Measurements from ENCODE around the gene PBX1. TPM values are rescaled to one million over a fixed set of nuclear protein-coding genes. Genes with fewer than 3 reads are reported as not detected.

PBX1 gene
- total RNA-seq, 1 experiment from 2014 or later = 9.8 TPM

DNA sequence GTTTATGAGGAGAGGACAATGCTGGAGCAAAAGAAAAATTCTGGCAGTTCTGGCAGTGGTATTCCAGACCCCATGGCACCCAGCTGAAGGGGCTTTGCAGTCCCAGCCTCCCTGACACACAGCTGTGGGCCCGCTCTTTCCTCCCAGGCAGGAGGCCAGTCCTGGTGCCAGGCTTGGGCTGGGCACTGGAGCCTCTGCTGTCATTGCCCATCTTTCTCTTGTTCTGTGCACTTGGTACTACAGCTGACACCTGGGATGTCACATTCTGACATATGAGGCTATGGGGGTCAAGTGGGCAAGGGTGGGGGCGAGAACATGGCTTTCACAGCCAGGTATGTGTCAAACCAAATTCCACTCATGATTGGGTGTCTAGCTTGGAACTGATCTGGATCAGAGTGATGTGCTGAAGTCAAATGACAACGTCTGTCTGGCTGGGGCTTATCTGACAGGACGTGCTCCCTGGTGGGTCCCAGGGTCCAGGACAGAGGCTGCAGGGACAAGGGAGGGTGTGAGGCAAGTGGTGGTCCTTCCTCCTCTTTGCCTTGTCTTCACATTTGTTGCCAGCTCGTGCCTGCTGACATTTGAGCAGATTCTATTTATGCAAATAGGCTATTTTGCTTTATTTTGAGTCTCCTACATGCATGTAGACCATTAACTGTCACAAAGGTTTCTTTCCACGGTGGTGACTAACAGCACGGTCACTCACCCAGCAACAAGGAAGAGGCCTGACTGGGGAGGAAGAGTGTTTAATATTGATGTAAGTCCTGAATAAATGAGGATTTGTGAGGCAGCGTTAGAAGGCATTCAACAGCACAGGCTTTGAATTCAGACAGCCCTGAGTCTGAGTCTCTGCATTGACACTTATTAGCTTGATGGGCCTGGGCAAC is 336.3 kb downstream of the PBX1 start:
- POLR2A ChIA-PET (ENCODE audit: unreplicated experiment) = no interaction called here

DNA sequence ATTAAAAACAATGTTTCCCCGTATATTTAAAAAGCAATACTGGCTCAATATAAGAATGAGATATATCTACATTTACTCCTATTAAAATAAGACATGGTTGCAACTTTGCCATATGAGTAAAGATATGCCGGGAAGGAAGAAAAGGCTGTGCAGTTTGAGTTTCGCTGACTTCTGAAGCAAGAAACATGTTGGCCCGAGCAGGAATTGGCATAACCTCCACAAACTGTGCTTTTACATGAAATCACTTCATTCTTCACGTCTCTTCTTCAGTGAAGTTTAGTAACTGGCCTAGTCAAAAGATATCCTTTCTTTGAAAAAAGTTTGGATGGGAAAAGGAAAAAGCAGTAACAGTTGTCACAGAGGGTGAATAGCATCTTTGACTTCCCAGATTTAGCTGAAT is 342.0 kb downstream of the PBX1 start:
- Histone ChIP-seq H3K9ac (ENCODE audit: low read length) (no peak overlapping the region), H3F3A (ENCODE audit: low read length, unreplicated experiment) (no peaks in the 10 kb centered on the region), H3K9me3 (ENCODE audit: low read length) (no peaks in the 10 kb centered on the region), H3K27me3 (ENCODE audit: low read length) (peaks cover 40% of the 10 kb centered on the region), H3K36me3 (ENCODE audit: low read depth, low read length) (no peaks in the 10 kb centered on the region), H3K9me2 (replicated peaks; ENCODE audit: low read length) (no peaks in the 10 kb centered on the region), H4K20me1 (ENCODE audit: low read length) (no peaks in the 10 kb centered on the region), H3K4me2 (ENCODE audit: low read length) (no peak overlapping the region), H3K4me1 (ENCODE audit: insufficient read depth, low read length) (no peaks in the 10 kb centered on the region), H3K79me2 (ENCODE audit: low read length) (no peaks in the 10 kb centered on the region), H2AFZ (ENCODE audit: low read length) (no peak overlapping the region), H3K27ac (ENCODE audit: low read length) (no peak overlapping the region), H3K4me3 (ENCODE audit: low read length) (no peak overlapping the region)
- TF ChIP-seq EZH2 (IDR thresholded peaks at IDR 0.05; ENCODE audit: low read length, unreplicated experiment) (no peak), EZH2phosphoT487 (IDR thresholded peaks at IDR 0.05; ENCODE audit: borderline replicate concordance, low read length) (no peak)
- TF ChIP-seq, protein P1, sequence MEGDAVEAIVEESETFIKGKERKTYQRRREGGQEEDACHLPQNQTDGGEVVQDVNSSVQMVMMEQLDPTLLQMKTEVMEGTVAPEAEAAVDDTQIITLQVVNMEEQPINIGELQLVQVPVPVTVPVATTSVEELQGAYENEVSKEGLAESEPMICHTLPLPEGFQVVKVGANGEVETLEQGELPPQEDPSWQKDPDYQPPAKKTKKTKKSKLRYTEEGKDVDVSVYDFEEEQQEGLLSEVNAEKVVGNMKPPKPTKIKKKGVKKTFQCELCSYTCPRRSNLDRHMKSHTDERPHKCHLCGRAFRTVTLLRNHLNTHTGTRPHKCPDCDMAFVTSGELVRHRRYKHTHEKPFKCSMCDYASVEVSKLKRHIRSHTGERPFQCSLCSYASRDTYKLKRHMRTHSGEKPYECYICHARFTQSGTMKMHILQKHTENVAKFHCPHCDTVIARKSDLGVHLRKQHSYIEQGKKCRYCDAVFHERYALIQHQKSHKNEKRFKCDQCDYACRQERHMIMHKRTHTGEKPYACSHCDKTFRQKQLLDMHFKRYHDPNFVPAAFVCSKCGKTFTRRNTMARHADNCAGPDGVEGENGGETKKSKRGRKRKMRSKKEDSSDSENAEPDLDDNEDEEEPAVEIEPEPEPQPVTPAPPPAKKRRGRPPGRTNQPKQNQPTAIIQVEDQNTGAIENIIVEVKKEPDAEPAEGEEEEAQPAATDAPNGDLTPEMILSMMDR (conservative IDR thresholded peaks at IDR 0.05; ENCODE audit: low read depth, low read length) = no peak
- POLR2A ChIA-PET (ENCODE audit: unreplicated experiment) = no interaction called here
- CTCF ChIA-PET = no interaction called here
- ATAC-seq (no peak), DNase-seq (no peak)
- BruUV-seq (replicated peaks) = no TSS peak
- intact Hi-C loops (cut with micrococcal nuclease) = no loop called here

More for the DNA sequence above, 336.3 kb downstream of the PBX1 start:
- Histone ChIP-seq H3K4me1 (ENCODE audit: insufficient read depth, low read length) (no peaks in the 10 kb centered on the region), H3K9me3 (ENCODE audit: low read length) (no peaks in the 10 kb centered on the region), H2AFZ (ENCODE audit: low read length) (no peak overlapping the region), H4K20me1 (ENCODE audit: low read length) (no peaks in the 10 kb centered on the region), H3K79me2 (ENCODE audit: low read length) (no peaks in the 10 kb centered on the region), H3K27ac (ENCODE audit: low read length) (no peak overlapping the region), H3F3A (ENCODE audit: low read length, unreplicated experiment) (no peaks in the 10 kb centered on the region), H3K36me3 (ENCODE audit: low read depth, low read length) (no peaks in the 10 kb centered on the region), H3K4me2 (ENCODE audit: low read length) (no peak overlapping the region), H3K4me3 (ENCODE audit: low read length) (no peak overlapping the region), H3K9ac (ENCODE audit: low read length) (no peak overlapping the region), H3K9me2 (replicated peaks; ENCODE audit: low read length) (no peaks in the 10 kb centered on the region), H3K27me3 (ENCODE audit: low read length) (peaks cover 40% of the 10 kb centered on the region)
- TF ChIP-seq, protein P1 (conservative IDR thresholded peaks at IDR 0.05; ENCODE audit: low read depth, low read length) = no peak
- intact Hi-C loops (cut with micrococcal nuclease) = no loop called here
- ATAC-seq = no peak
- BruUV-seq (replicated peaks) = no TSS peak
- peak; percentile 27 for DNase-seq
- CTCF ChIA-PET = no interaction called here
